ENCODE results near the gene FAM124A. TPM values are rescaled to one million over a fixed set of nuclear protein-coding genes. Genes with fewer than 3 reads are reported as not detected.

FAM124A gene
- total and polyA plus RNA-seq, 2 experiments from 2014 or later: 37.7 to 109 TPM

DNA sequence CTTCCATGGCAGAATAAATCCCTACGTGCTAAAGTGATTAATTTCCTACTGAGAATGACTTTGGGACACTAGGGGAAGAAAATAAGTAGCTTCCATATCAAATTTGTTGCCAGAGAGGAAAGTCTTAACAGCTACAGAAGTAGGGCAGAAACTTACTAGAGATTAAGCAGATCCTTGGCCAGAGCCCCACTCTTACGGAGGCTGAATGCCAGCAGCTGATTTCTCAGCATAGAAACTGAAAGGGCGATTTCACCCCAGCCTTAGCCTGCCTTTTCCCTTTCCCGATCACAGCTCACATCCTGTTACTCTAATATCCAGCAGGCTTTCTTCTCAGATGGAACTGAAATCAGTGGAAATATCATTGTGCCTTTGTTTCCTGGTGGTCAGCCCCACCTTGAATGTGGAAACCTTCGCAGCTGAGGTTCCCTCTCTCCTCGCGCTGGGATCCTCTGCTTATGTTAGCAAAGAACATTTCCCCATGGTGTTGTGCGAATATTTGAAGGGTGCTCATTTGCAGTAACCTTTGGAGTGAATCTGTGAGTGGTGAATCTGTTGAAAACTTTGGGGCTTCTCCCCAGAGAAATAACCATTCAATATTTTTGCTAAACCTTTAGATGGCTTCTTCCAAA is 8.4 kb downstream of the FAM124A start (continued):
- TF ChIP-seq, protein P1, sequence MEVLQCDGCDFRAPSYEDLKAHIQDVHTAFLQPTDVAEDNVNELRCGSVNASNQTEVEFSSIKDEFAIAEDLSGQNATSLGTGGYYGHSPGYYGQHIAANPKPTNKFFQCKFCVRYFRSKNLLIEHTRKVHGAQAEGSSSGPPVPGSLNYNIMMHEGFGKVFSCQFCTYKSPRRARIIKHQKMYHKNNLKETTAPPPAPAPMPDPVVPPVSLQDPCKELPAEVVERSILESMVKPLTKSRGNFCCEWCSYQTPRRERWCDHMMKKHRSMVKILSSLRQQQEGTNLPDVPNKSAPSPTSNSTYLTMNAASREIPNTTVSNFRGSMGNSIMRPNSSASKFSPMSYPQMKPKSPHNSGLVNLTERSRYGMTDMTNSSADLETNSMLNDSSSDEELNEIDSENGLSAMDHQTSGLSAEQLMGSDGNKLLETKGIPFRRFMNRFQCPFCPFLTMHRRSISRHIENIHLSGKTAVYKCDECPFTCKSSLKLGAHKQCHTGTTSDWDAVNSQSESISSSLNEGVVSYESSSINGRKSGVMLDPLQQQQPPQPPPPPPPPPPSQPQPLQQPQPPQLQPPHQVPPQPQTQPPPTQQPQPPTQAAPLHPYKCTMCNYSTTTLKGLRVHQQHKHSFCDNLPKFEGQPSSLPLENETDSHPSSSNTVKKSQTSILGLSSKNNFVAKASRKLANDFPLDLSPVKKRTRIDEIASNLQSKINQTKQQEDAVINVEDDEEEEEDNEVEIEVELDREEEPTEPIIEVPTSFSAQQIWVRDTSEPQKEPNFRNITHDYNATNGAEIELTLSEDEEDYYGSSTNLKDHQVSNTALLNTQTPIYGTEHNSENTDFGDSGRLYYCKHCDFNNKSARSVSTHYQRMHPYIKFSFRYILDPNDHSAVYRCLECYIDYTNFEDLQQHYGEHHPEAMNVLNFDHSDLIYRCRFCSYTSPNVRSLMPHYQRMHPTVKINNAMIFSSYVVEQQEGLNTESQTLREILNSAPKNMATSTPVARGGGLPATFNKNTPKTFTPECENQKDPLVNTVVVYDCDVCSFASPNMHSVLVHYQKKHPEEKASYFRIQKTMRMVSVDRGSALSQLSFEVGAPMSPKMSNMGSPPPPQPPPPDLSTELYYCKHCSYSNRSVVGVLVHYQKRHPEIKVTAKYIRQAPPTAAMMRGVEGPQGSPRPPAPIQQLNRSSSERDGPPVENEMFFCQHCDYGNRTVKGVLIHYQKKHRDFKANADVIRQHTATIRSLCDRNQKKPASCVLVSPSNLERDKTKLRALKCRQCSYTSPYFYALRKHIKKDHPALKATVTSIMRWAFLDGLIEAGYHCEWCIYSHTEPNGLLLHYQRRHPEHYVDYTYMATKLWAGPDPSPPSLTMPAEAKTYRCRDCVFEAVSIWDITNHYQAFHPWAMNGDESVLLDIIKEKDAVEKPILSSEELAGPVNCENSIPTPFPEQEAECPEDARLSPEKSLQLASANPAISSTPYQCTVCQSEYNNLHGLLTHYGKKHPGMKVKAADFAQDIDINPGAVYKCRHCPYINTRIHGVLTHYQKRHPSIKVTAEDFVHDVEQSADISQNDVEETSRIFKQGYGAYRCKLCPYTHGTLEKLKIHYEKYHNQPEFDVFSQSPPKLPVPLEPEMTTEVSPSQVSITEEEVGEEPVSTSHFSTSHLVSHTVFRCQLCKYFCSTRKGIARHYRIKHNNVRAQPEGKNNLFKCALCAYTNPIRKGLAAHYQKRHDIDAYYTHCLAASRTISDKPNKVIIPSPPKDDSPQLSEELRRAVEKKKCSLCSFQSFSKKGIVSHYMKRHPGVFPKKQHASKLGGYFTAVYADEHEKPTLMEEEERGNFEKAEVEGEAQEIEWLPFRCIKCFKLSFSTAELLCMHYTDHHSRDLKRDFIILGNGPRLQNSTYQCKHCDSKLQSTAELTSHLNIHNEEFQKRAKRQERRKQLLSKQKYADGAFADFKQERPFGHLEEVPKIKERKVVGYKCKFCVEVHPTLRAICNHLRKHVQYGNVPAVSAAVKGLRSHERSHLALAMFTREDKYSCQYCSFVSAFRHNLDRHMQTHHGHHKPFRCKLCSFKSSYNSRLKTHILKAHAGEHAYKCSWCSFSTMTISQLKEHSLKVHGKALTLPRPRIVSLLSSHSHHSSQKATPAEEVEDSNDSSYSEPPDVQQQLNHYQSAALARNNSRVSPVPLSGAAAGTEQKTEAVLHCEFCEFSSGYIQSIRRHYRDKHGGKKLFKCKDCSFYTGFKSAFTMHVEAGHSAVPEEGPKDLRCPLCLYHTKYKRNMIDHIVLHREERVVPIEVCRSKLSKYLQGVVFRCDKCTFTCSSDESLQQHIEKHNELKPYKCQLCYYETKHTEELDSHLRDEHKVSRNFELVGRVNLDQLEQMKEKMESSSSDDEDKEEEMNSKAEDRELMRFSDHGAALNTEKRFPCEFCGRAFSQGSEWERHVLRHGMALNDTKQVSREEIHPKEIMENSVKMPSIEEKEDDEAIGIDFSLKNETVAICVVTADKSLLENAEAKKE (CRISPR knock-in tag; IDR thresholded peaks at IDR 0.05): no peak
- TF ChIP-seq STAT1 (IDR thresholded peaks at IDR 0.05; ENCODE audit: unreplicated experiment) (no peak), CREB1 (CRISPR knock-in tag; IDR thresholded peaks at IDR 0.05; ENCODE audit: low read depth) (no peak), EZH2phosphoT487 (IDR thresholded peaks at IDR 0.05; ENCODE audit: unreplicated experiment) (no peak), NANOG (IDR thresholded peaks at IDR 0.05; ENCODE audit: borderline replicate concordance) (no peak), ZNF331 (CRISPR knock-in tag; IDR thresholded peaks at IDR 0.05; ENCODE audit: low read depth) (no peak), EZH2 (IDR thresholded peaks at IDR 0.05; ENCODE audit: low read depth, unreplicated experiment) (no peak)
- TF ChIP-seq, protein P2, sequence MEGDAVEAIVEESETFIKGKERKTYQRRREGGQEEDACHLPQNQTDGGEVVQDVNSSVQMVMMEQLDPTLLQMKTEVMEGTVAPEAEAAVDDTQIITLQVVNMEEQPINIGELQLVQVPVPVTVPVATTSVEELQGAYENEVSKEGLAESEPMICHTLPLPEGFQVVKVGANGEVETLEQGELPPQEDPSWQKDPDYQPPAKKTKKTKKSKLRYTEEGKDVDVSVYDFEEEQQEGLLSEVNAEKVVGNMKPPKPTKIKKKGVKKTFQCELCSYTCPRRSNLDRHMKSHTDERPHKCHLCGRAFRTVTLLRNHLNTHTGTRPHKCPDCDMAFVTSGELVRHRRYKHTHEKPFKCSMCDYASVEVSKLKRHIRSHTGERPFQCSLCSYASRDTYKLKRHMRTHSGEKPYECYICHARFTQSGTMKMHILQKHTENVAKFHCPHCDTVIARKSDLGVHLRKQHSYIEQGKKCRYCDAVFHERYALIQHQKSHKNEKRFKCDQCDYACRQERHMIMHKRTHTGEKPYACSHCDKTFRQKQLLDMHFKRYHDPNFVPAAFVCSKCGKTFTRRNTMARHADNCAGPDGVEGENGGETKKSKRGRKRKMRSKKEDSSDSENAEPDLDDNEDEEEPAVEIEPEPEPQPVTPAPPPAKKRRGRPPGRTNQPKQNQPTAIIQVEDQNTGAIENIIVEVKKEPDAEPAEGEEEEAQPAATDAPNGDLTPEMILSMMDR (conservative IDR thresholded peaks at IDR 0.05; ENCODE audit: low read depth in 2 of 2): no peak
- TF ChIP-seq, protein P3, sequence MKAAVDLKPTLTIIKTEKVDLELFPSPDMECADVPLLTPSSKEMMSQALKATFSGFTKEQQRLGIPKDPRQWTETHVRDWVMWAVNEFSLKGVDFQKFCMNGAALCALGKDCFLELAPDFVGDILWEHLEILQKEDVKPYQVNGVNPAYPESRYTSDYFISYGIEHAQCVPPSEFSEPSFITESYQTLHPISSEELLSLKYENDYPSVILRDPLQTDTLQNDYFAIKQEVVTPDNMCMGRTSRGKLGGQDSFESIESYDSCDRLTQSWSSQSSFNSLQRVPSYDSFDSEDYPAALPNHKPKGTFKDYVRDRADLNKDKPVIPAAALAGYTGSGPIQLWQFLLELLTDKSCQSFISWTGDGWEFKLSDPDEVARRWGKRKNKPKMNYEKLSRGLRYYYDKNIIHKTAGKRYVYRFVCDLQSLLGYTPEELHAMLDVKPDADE (IDR thresholded peaks at IDR 0.05): no peak
